Upper lobe of left lung (tissue), 6 donors: ENCODE measurements around the gene DNAH17. TPM values are rescaled to one million over a fixed set of nuclear protein-coding genes. Genes with fewer than 3 reads are reported as not detected.

Source experiments
- ATAC-seq, 2 donors: fragments of 200-7000 bp; cut with Tn5 transposase; one replicate each; pipeline ENCODE4 v1.9.1; 2022; ENCODE audit warnings: mild to moderate bottlenecking in 2 of 2, moderate library complexity in 2 of 2; ENCODE audit not compliant: low FRiP score in 2 of 2
- DNase-seq, 2 donors: peaks; one replicate each; pipeline ENCODE4 v3.0.0-alpha.2; 2019 to 2020
- H3K27ac ChIP-seq, 4 donors: fragments of 200-600 bp; sonication (generic); one replicate each; pipeline ENCODE4 v1.5.1; 2016 to 2019
- H3K27me3 ChIP-seq, 4 donors: fragments of 200-600 bp; sonication (generic); one replicate each; pipeline ENCODE4 v1.5.1; 2017 to 2019
- H3K36me3 ChIP-seq, 4 donors: fragments of 200-600 bp; sonication (generic); one replicate each; pipeline ENCODE4 v1.5.1; 2016 to 2019
- H3K4me1 ChIP-seq, 4 donors: fragments of 200-600 bp; sonication (generic); one replicate each; pipeline ENCODE4 v1.5.1; 2018 to 2019
- H3K4me3 ChIP-seq, 4 donors: fragments of 200-600 bp; sonication (generic); one replicate each; pipeline ENCODE4 v1.5.1; 2017 to 2019; ENCODE audit warnings: mild to moderate bottlenecking in 2 of 4, moderate library complexity in 1 of 4
- H3K9me3 ChIP-seq, 4 donors: fragments of 200-600 bp; sonication (generic); one replicate each; pipeline ENCODE4 v1.5.1; 2018 to 2019
- EP300 ChIP-seq, 4 donors: sonication (generic); formaldehyde crosslinking; IDR thresholded peaks; one replicate each; pipeline ENCODE4 v1.5.1; 2017; ENCODE audit warnings: antibody characterized with exemption in 4 of 4, control low read depth in 2 of 4
- POLR2A ChIP-seq, 4 donors: fragments of 450-650 bp; IDR thresholded peaks; one replicate each; pipeline ENCODE4 v1.5.1; 2016 to 2017; ENCODE audit warnings: antibody characterized with exemption in 4 of 4, mild to moderate bottlenecking in 2 of 4
- POLR2AphosphoS5 ChIP-seq, 2 donors: sonication (generic); formaldehyde crosslinking; IDR thresholded peaks; one replicate each; pipeline ENCODE4 v1.5.1; 2017; ENCODE audit warnings: antibody characterized with exemption in 2 of 2
- WGBS, 2 donors: methylation state at CpG; one replicate each; pipeline ENCODE4 v1.1.5; 2017 to 2018; 5-methylcytosine and 5-hydroxymethylcytosine counted together
- total RNA-seq, 6 donors: library from RNA; depleted of rRNA in 4 of 6; stranded (reverse); fragments of >200 nt in 4 of 6; gene quantifications; one replicate each; pipeline versions ENCODE4 v1.1.0 to v1.2.1, GENCODE V29; 2016 to 2021
- TF ChIP-seq, protein P1 (sequence below), 6 experiments: fragments of 450-650 bp in 4 of 6; fragments of 200-600 bp in 2 of 6; sonication (generic) in 2 of 6; IDR thresholded peaks; one replicate each; pipeline ENCODE4 v1.5.1; 2016 to 2019; ENCODE audit warnings: antibody characterized with exemption in 6 of 6
- donor health status: DM: no; HTN: no; CAD: no; lungs with moderate emphysema.
- donor health status: DM: no; HTN: yes; CAD: no; lungs with severe emphysema.

Gene DNAH17
- total RNA-seq, 6 donors from 2014 or later = 2.0 to 21.0 (median 3.7) TPM

DNA sequence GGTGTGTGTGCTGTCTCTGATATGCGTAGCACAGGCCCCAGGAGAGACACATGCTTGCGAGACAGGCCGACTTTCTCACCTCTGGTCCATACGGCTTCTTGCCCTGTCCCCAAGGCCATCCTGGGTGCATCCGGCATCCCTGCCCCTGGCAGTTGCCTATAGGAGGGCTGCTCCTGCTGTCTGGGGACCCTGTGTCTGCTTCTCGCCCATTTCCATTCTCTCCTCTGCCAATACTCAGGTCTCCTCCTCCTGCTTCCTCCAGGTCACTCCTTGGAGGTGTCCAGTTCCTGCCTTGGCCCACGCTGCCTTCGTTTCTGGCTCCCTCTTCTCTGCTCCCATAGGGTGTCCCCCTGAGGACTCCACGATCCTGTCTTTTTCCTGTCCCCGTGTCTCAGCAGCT is 89.0 kb downstream of the DNAH17 start:
- DNase-seq = no peak
- ATAC-seq = no peak
- Histone ChIP-seq H3K27ac (no peak overlapping the region), H3K9me3 (no peaks in the 10 kb centered on the region), H3K4me3 (no peak overlapping the region), H3K27me3 (no peaks in the 10 kb centered on the region), H3K36me3 (no peaks in the 10 kb centered on the region), H3K4me1 (peaks cover 5 to 15% (median 11%) of the 10 kb centered on the region in 4 donors)
- TF ChIP-seq POLR2AphosphoS5 (IDR thresholded peaks at IDR 0.05) = no peak
- TF ChIP-seq EP300 (IDR thresholded peaks at IDR 0.05) = no peak
- 87 to 89% methylated on average over 6 to 10 of the region's 10 CpGs for WGBS, 2 donors

- Histone ChIP-seq H3K27ac (no peak overlapping the region), H3K9me3 (no peaks in the 10 kb centered on the region), H3K4me1 (peaks cover 5 to 13% (median 11%) of the 10 kb centered on the region in 4 donors), H3K36me3 (no peaks in the 10 kb centered on the region), H3K4me3 (no peak overlapping the region), H3K27me3 (no peaks in the 10 kb centered on the region)
- ATAC-seq (no peak), DNase-seq (no peak)
- 77 to 78% methylated on average over 13 of the region's 13 CpGs for WGBS, 2 donors
- TF ChIP-seq, protein P1, sequence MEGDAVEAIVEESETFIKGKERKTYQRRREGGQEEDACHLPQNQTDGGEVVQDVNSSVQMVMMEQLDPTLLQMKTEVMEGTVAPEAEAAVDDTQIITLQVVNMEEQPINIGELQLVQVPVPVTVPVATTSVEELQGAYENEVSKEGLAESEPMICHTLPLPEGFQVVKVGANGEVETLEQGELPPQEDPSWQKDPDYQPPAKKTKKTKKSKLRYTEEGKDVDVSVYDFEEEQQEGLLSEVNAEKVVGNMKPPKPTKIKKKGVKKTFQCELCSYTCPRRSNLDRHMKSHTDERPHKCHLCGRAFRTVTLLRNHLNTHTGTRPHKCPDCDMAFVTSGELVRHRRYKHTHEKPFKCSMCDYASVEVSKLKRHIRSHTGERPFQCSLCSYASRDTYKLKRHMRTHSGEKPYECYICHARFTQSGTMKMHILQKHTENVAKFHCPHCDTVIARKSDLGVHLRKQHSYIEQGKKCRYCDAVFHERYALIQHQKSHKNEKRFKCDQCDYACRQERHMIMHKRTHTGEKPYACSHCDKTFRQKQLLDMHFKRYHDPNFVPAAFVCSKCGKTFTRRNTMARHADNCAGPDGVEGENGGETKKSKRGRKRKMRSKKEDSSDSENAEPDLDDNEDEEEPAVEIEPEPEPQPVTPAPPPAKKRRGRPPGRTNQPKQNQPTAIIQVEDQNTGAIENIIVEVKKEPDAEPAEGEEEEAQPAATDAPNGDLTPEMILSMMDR (IDR thresholded peaks at IDR 0.05) = no peak
Measured at GRCh38 chr17:78486946-78487680, 90.1 kb downstream of the DNAH17 start.

DNA sequence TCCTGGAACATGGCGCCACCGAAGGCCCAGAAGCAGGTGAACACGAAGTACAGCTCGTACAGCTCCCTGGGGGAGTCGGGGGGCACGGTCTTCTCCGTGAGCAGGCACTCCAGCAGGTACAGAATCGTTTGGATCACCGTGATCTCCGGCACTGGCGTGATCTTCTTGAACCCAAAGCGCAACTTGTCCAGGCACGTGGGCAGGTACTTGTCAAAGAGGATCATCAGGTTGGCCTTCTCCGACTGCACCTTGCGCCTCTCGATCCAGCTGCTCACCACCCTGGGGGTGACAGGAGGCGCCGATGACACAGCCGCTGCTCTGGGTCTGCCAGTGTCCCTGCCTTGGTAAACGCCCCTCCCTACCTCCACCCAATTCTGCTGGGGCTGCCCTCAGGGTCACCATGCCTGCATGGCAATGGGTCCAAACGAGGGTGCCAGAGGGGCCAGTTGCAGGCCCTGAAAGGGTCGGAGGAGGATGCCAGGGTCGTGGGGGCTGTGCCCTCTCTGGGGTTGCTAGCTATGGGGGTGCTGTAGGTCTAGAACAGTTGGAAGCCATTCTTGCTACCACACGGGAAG is 90.9 kb downstream of the DNAH17 start:
- no peaks in the 10 kb centered on the region for H3K9me3 ChIP-seq
- DNase-seq (peak in 1 of 2 donors; percentile 52), ATAC-seq (no peak)
- H3K4me3 ChIP-seq = no peak overlapping the region
- no peaks in the 10 kb centered on the region for H3K27me3 ChIP-seq
- H3K36me3 ChIP-seq = no peaks in the 10 kb centered on the region
- WGBS, 2 donors = 92 to 93% methylated on average over 19 to 24 of the region's 24 CpGs
- H3K27ac ChIP-seq = no peak overlapping the region
- TF ChIP-seq POLR2AphosphoS5 (IDR thresholded peaks at IDR 0.05) = no peak
- no peak for TF ChIP-seq EP300 (IDR thresholded peaks at IDR 0.05)
- TF ChIP-seq, protein P1 (IDR thresholded peaks at IDR 0.05) = no peak
- no peak for TF ChIP-seq POLR2A (IDR thresholded peaks at IDR 0.05)
- H3K4me1 ChIP-seq = peaks cover 5 to 13% (median 11%) of the 10 kb centered on the region in 4 donors

GRCh38 chr17:78485290-78486168 is 91.7 kb downstream of the DNAH17 start:
- Histone ChIP-seq H3K36me3 (no peaks in the 10 kb centered on the region), H3K9me3 (no peaks in the 10 kb centered on the region), H3K4me3 (peak overlapping the region in 3 of 4 donors; percentile 28 to 45 (median 40)), H3K27ac (no peak overlapping the region), H3K27me3 (no peaks in the 10 kb centered on the region), H3K4me1 (peaks cover 5 to 13% (median 11%) of the 10 kb centered on the region in 4 donors)
- DNase-seq (peak in 1 of 2 donors; percentile 58), ATAC-seq (no peak)
- WGBS, 2 donors = 77 to 80% methylated on average over 31 of the region's 32 CpGs
- TF ChIP-seq POLR2A (IDR thresholded peaks at IDR 0.05) (no peak), POLR2AphosphoS5 (IDR thresholded peaks at IDR 0.05) (no peak), EP300 (IDR thresholded peaks at IDR 0.05) (no peak)
- TF ChIP-seq, protein P1 (IDR thresholded peaks at IDR 0.05) = no peak
